Tibial nerve (tissue), 4 donors: ENCODE data around the gene SLC9A1.

ENCODE experiments used
- EP300 ChIP-seq, 2 donors: sonication (generic); formaldehyde crosslinking; IDR thresholded peaks; one replicate each; pipeline ENCODE4 v1.6.1; 2017; ENCODE audit warnings: antibody characterized with exemption in 2 of 2, mild to moderate bottlenecking in 1 of 2
- POLR2A ChIP-seq, 2 donors: fragments of 450-650 bp; IDR thresholded peaks; one replicate each; pipeline ENCODE4 v1.6.1; 2017; ENCODE audit warnings: antibody characterized with exemption in 2 of 2, mild to moderate bottlenecking in 2 of 2, moderate library complexity in 2 of 2
- TF ChIP-seq, protein P1 (sequence below), 5 experiments: fragments of 200-600 bp in 3 of 5; fragments of 450-650 bp in 2 of 5; sonication (generic) in 3 of 5; IDR thresholded peaks; one replicate each; pipeline ENCODE4 v1.5.1; 2016 to 2019; ENCODE audit warnings: antibody characterized with exemption in 5 of 5, mild to moderate bottlenecking in 3 of 5, moderate library complexity in 2 of 5

DNA sequence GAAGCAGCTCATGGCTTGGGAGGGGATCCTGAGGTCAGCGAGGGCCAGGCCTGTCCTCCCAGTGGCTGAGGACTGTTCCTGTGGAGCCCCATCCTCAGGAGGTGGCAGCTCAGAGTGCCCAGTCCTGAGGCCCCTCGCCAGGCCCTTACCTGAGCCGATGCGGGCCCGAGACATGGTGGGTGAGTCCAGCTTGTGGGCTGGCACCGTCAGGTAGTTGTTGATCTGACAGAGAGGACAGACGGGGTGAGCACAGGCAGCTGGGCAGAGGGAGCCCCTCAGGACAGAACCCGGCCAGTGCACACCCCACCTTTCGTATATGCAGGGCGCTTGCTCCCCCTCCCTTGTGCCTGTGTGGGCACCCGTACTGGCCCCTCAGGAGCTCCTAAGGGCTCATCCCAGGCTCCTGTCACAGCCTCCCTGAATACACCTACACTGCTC lies 53.9 kb downstream of the SLC9A1 start:
- TF ChIP-seq, protein P1, sequence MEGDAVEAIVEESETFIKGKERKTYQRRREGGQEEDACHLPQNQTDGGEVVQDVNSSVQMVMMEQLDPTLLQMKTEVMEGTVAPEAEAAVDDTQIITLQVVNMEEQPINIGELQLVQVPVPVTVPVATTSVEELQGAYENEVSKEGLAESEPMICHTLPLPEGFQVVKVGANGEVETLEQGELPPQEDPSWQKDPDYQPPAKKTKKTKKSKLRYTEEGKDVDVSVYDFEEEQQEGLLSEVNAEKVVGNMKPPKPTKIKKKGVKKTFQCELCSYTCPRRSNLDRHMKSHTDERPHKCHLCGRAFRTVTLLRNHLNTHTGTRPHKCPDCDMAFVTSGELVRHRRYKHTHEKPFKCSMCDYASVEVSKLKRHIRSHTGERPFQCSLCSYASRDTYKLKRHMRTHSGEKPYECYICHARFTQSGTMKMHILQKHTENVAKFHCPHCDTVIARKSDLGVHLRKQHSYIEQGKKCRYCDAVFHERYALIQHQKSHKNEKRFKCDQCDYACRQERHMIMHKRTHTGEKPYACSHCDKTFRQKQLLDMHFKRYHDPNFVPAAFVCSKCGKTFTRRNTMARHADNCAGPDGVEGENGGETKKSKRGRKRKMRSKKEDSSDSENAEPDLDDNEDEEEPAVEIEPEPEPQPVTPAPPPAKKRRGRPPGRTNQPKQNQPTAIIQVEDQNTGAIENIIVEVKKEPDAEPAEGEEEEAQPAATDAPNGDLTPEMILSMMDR (IDR thresholded peaks at IDR 0.05), result no peak
- TF ChIP-seq POLR2A (IDR thresholded peaks at IDR 0.05) (no peak), EP300 (IDR thresholded peaks at IDR 0.05) (no peak)
